Keratinocyte (primary cell): ENCODE data around the gene RPL13A. TPM values are rescaled to one million over a fixed set of nuclear protein-coding genes. Genes with fewer than 3 reads are reported as not detected.
A peak's percentile ranks its signal among the peaks of the same experiment; 100 is the strongest.

ENCODE experiments used
- DNase-seq: peaks from one replicate; pipeline ENCODE4 v3.0.0-alpha.2; 2011; ENCODE audit warnings: low read depth, missing footprints, low spot score
- FAIRE-seq: peaks from 2 replicates; lab custom pipeline; 2011; peaks lifted over from hg19 to GRCh38; lab: Jason Lieb, UNC
- H2AFZ ChIP-seq: 2 replicates; pipeline ENCODE4 v1.6.0; 2012; ENCODE audit warnings: low read length, control low read depth, inconsistent platforms; ENCODE audit not compliant: control insufficient read depth
- H3K27ac ChIP-seq: 2 replicates; pipeline ENCODE4 v1.5.1; 2011; ENCODE audit warnings: low read length; ENCODE audit not compliant: control insufficient read depth, insufficient read depth
- H3K27me3 ChIP-seq: 3 replicates; pipeline ENCODE4 v1.6.0; 2011; ENCODE audit warnings: low read length; ENCODE audit not compliant: control insufficient read depth, insufficient read depth; ENCODE audit errors: extremely low read depth
- H3K36me3 ChIP-seq, 2 experiments: 2 replicates in 1 of 2; 3 replicates in 1 of 2; pipeline ENCODE4 v1.5.1; 2011; ENCODE audit warnings: low read length in 2 of 2, mild to moderate bottlenecking in 1 of 2; ENCODE audit not compliant: control insufficient read depth in 2 of 2, insufficient read depth in 2 of 2; ENCODE audit errors: extremely low read depth in 1 of 2
- H3K4me1 ChIP-seq: 3 replicates; pipeline ENCODE4 v1.5.1; 2011; ENCODE audit warnings: low read length; ENCODE audit not compliant: control insufficient read depth, insufficient read depth; ENCODE audit errors: extremely low read depth
- H3K4me2 ChIP-seq: 3 replicates; pipeline ENCODE4 v1.6.0; 2011; ENCODE audit warnings: low read depth, low read length; ENCODE audit not compliant: control insufficient read depth, insufficient read depth; ENCODE audit errors: extremely low read depth
- H3K4me3 ChIP-seq, 3 experiments: fragments of 200-600 bp in 1 of 3; sonication (generic) in 1 of 3; 2 replicates in 2 of 3; 3 replicates in 1 of 3; pipeline ENCODE4 v1.5.1; 2011 to 2016; ENCODE audit warnings: low read length in 3 of 3, mild to moderate bottlenecking in 3 of 3, control low read depth in 2 of 3, inconsistent platforms in 1 of 3, low read depth in 1 of 3, mixed read lengths in 1 of 3, mixed run types in 1 of 3, moderate library complexity in 1 of 3; ENCODE audit not compliant: control insufficient read depth in 2 of 3, insufficient read depth in 2 of 3; ENCODE audit errors: extremely low read depth in 1 of 3
- H3K79me2 ChIP-seq: 2 replicates; pipeline ENCODE4 v1.6.0; 2012; ENCODE audit warnings: low read length; ENCODE audit not compliant: control insufficient read depth, insufficient read depth
- H3K9ac ChIP-seq: 3 replicates; pipeline ENCODE4 v1.6.0; 2011; ENCODE audit warnings: low read length; ENCODE audit not compliant: control insufficient read depth, insufficient read depth; ENCODE audit errors: extremely low read depth
- H3K9me1 ChIP-seq: 3 replicates; pipeline ENCODE4 v1.6.0; 2011; ENCODE audit warnings: low read length; ENCODE audit not compliant: control insufficient read depth, insufficient read depth; ENCODE audit errors: extremely low read depth
- H3K9me3 ChIP-seq: 2 replicates; pipeline ENCODE4 v1.5.1; 2012; ENCODE audit warnings: low read depth, low read length; ENCODE audit not compliant: control insufficient read depth
- H4K20me1 ChIP-seq: 3 replicates; pipeline ENCODE4 v1.6.0; 2011; ENCODE audit warnings: low read length; ENCODE audit not compliant: control insufficient read depth, insufficient read depth; ENCODE audit errors: extremely low read depth
- EZH2 ChIP-seq: IDR thresholded peaks from one replicate; pipeline ENCODE4 v1.6.1; 2012; ENCODE audit warnings: inconsistent platforms, mild to moderate bottlenecking, low read length, moderate library complexity
- dilution Hi-C: fragments of 300-500 bp; cut with MboI; formaldehyde crosslinking; loops from one replicate; pipeline ENCODE4 v1.7.0; 2020; ENCODE audit warnings: low sequenced_read_pairs; ENCODE audit not compliant: extremely low pct_ligation_motif_present
- polyA plus RNA-seq, 5 experiments: library from polyadenylated mRNA; depleted of rRNA in 3 of 5; stranded (reverse) in 3 of 5; stranded (forward) in 1 of 5; unstranded in 1 of 5; fragments of >200 nt; gene quantifications; 1 replicate in 1 of 5; 2 replicates in 3 of 5; 3 replicates in 1 of 5; pipeline versions ENCODE4 v1.2.1 to v1.2.3, GENCODE V29; 2011 to 2012; ENCODE audit warnings: missing spikeins in 2 of 5, low read depth in 1 of 5, low replicate concordance in 1 of 5
- TF ChIP-seq, protein P1 (sequence below), 3 experiments: IDR thresholded peaks in 1 of 3; conservative IDR thresholded peaks in 1 of 3; optimal IDR thresholded peaks in 1 of 3; 2 replicates in 2 of 3; 3 replicates in 1 of 3; pipeline versions ENCODE3 to v1.5.1; 2011; ENCODE audit warnings: low read length in 3 of 3, mild to moderate bottlenecking in 3 of 3, moderate library complexity in 2 of 3, control low read depth in 1 of 3, inconsistent platforms in 1 of 3; ENCODE audit not compliant: insufficient read depth in 2 of 3; ENCODE audit errors: extremely low read depth in 1 of 3

RPL13A gene
- polyA plus RNA-seq, 1 donor (not counting 4 experiments of a cell fraction or from before 2014, with no cell fraction given), result 3,383 TPM

DNA sequence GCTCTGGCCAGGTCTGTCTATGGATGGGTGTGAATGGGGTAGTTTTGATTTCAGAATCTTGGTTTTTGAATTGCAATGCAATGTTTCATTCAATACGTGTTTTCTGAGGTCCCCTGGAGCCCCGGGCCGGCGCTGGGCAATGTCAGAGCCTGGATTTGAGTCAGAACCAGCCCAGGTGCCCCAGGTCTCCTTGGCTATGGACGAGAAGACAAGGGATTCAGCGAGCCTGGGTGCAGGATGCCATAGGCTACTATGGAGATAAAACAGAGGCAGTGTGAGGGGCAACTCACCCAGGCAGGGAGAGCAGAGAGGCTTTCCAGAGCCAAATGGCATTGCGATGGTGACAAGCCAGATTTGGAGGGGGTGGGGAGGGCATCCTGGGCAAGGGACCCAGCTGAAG lies 1.2 kb upstream of the RPL13A start:
- no peaks in the 10 kb centered on the region for H3K27me3 ChIP-seq
- H4K20me1 ChIP-seq, result peaks cover 18% of the 10 kb centered on the region
- no peak overlapping the region for H3K27ac ChIP-seq
- H3K4me2 ChIP-seq, result no peak overlapping the region
- H3K4me1 ChIP-seq, result peaks cover 9% of the 10 kb centered on the region
- no peak overlapping the region for H2AFZ ChIP-seq
- H3K9ac ChIP-seq, result no peak overlapping the region
- H3K36me3 ChIP-seq, result peaks cover 17 to 32% of the 10 kb centered on the region in 2 experiments
- H3K4me3 ChIP-seq, result no peak overlapping the region
- DNase-seq (no peak), FAIRE-seq (no peak)
- TF ChIP-seq, protein P1, sequence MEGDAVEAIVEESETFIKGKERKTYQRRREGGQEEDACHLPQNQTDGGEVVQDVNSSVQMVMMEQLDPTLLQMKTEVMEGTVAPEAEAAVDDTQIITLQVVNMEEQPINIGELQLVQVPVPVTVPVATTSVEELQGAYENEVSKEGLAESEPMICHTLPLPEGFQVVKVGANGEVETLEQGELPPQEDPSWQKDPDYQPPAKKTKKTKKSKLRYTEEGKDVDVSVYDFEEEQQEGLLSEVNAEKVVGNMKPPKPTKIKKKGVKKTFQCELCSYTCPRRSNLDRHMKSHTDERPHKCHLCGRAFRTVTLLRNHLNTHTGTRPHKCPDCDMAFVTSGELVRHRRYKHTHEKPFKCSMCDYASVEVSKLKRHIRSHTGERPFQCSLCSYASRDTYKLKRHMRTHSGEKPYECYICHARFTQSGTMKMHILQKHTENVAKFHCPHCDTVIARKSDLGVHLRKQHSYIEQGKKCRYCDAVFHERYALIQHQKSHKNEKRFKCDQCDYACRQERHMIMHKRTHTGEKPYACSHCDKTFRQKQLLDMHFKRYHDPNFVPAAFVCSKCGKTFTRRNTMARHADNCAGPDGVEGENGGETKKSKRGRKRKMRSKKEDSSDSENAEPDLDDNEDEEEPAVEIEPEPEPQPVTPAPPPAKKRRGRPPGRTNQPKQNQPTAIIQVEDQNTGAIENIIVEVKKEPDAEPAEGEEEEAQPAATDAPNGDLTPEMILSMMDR (optimal IDR thresholded peaks at IDR 0.05 in 1 of 3, IDR thresholded peaks at IDR 0.05 in 1 of 3, conservative IDR thresholded peaks at IDR 0.05 in 1 of 3; ENCODE audit: extremely low read depth in 1 of 3, insufficient read depth in 2 of 3, low read length in 3 of 3), result no peak
- no peak for TF ChIP-seq EZH2
- no peaks in the 10 kb centered on the region for H3K9me1 ChIP-seq
- H3K9me3 ChIP-seq, result no peaks in the 10 kb centered on the region
- dilution Hi-C loops, result no loop called here
- peaks cover 37% of the 10 kb centered on the region for H3K79me2 ChIP-seq

DNA sequence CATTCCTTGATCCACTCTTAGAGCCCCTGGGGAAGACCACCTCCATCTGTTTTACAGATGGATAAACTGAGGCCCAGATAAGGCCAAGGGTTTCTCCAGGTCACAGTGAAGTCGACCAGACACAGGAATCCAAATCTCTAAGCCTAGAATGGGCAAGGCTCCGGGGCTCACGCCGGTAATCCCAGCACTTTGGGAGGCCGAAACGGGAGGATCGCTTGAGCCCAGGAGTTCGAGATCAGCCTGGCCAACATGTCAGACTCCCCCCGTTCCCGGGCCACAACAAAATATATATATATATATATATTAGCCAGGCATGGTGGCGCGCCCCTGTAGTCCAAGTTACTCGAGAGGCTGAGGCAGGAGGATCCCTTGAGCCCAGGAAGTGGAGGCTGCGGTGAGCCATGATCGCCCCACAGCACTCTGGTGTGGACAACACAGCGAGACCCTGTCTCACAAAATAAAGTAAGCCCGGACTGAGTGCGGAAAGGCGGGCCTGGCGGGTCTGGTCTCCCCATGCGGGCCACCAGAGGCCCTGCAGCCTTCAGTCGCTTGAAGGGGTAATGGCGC lies 615 bp upstream of the RPL13A start:
- Histone ChIP-seq H3K9ac (peak overlapping the region; percentile 52), H3K27ac (peak overlapping the region; percentile 49), H3K79me2 (peaks cover 37% of the 10 kb centered on the region)

More for the DNA sequence above, 615 bp upstream of the RPL13A start:
- TF ChIP-seq, protein P1 (optimal IDR thresholded peaks at IDR 0.05 in 1 of 3, IDR thresholded peaks at IDR 0.05 in 1 of 3, conservative IDR thresholded peaks at IDR 0.05 in 1 of 3; ENCODE audit: extremely low read depth in 1 of 3, insufficient read depth in 2 of 3, low read length in 3 of 3), result peak in 1 of 3 experiments; percentile 2
- TF ChIP-seq EZH2, result no peak
- H3K36me3 ChIP-seq, result peaks cover 21 to 37% of the 10 kb centered on the region in 2 experiments
- H2AFZ ChIP-seq, result peak overlapping the region; percentile 90
- H3K4me1 ChIP-seq, result peaks cover 9% of the 10 kb centered on the region
- peak overlapping the region in 2 of 3 experiments; percentile 32 to 54 for H3K4me3 ChIP-seq
- dilution Hi-C loops, result no loop called here
- no peaks in the 10 kb centered on the region for H3K27me3 ChIP-seq
- DNase-seq, result no peak
- H4K20me1 ChIP-seq, result peaks cover 21% of the 10 kb centered on the region
- peak overlapping the region; percentile 74 for H3K4me2 ChIP-seq
- H3K9me1 ChIP-seq, result no peaks in the 10 kb centered on the region
- no peaks in the 10 kb centered on the region for H3K9me3 ChIP-seq
- FAIRE-seq, result no peak
